Measurements from ENCODE around the gene MAPKAPK2. TPM values are rescaled to one million over a fixed set of nuclear protein-coding genes. Genes with fewer than 3 reads are reported as not detected.
"Not testable (repeated sequence)": the region's sequence is repeated elsewhere in the genome, so short reads cannot be mapped to it uniquely, and the experiment has no call there.

The MAPKAPK2 gene
- 66.6 to 88.0 TPM (median 87.9 TPM) in 3 replicates for total RNA-seq
- long read RNA-seq, transcript MAPKAPK2-202 (10 exons, 2,961 nt), result major isoform, 5 of 11 reads
- long read RNA-seq, partial matches to known transcripts, result 1 of 11 reads
- long read RNA-seq, other reads (novel, unspliced or antisense), result 4 of 11 reads

GRCh38 chr1:206684478-206685333, at the start of gene MAPKAPK2:
TSS of gene MAPKAPK2 (plus strand) at chr1:206684905. CDS start at chr1:206685230, 325 bp downstream.
- Mint-ChIP-seq H3K4me3 (ENCODE audit: unreplicated experiment) (peak within 1 kb of the TSS; percentile 92), H3K9me3 (ENCODE audit: low read depth) (no peaks in the 10 kb centered on the region), H3K4me1 (ENCODE audit: low read depth) (peaks cover 40% of the 10 kb centered on the region), H3K27ac (ENCODE audit: unreplicated experiment) (peak within 1 kb of the TSS; percentile 98), H3K36me3 (ENCODE audit: low read depth) (no peaks in the 10 kb centered on the region), H3K27me3 (ENCODE audit: low read depth) (peaks cover 8% of the 10 kb centered on the region)
- DNase-seq (ENCODE audit: low spot score), result no peak
- no peak for TF ChIP-seq CTCF (IDR thresholded peaks at IDR 0.05)

DNA sequence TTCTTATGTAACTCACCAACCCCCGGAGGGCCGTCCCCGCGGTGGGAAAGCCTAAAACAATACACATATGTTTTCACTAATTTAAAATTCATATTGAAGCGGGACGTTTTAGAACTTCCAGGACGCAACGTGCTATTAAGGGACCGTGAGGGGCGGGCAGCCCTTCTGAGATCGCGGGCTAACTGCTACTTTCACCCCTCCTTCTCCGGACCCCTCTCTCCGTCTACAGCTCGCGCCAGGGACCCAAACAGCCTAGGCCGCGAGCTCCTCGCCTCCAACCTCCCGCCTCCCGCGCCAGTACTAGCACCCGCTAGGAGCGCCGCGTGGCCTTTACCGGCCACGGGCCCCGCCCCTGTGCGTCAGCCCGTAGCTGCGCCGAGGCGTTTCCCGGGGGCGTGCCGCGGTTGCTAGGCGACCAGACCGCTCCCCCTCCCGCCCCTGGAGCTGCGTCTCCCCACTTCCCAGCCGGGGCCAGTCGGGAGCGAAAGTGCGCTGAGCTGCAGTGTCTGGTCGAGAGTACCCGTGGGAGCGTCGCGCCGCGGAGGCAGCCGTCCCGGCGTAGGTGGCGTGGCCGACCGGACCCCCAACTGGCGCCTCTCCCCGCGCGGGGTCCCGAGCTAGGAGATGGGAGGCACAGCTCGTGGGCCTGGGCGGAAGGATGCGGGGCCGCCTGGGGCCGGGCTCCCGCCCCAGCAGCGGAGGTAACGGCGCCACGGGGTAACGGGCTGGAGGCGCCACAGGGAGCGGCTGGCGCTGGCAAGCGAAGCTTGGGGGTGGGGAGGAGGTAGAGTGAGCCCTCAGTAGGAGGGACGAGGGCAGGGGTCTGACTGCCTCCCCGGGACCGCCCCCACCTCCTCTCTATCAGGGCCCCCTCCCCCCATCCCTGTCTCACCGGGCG, 49.4 kb upstream of the MAPKAPK2 start, which contains the start of gene DYRK3:
Gene DYRK3, plus strand, starts transcription at position 457 of the 898 bp plus-strand sequence. Its CDS starts 168 bp downstream, at position 625.
- Mint-ChIP-seq H3K9me3 (ENCODE audit: low read depth) (no peaks in the 10 kb centered on the region), H3K36me3 (ENCODE audit: low read depth) (no peaks in the 10 kb centered on the region), H3K27me3 (ENCODE audit: low read depth) (peaks cover 7% of the 10 kb centered on the region), H3K27ac (ENCODE audit: unreplicated experiment) (peak within 1 kb of the TSS; percentile 88), H3K4me1 (ENCODE audit: low read depth) (peaks cover 34% of the 10 kb centered on the region), H3K4me3 (ENCODE audit: unreplicated experiment) (peak within 1 kb of the TSS; percentile 77)
- DNase-seq (ENCODE audit: low spot score), result peak; percentile 97
- TF ChIP-seq CTCF (IDR thresholded peaks at IDR 0.05), result peak; percentile 10

- Mint-ChIP-seq H3K4me3 (ENCODE audit: unreplicated experiment) (peak overlapping the region; percentile 77), H3K27me3 (ENCODE audit: low read depth) (peaks cover 7% of the 10 kb centered on the region), H3K36me3 (ENCODE audit: low read depth) (no peaks in the 10 kb centered on the region), H3K9me3 (ENCODE audit: low read depth) (no peaks in the 10 kb centered on the region), H3K27ac (ENCODE audit: unreplicated experiment) (peak overlapping the region; percentile 45), H3K4me1 (ENCODE audit: low read depth) (peaks cover 34% of the 10 kb centered on the region)
- no peak for TF ChIP-seq CTCF (IDR thresholded peaks at IDR 0.05)
- DNase-seq (ENCODE audit: low spot score), result no peak
Measured at GRCh38 chr1:206635978-206636345, 48.7 kb upstream of the MAPKAPK2 start.

GRCh38 chr1:206636671-206637070, 48.0 kb upstream of the MAPKAPK2 start:
- no peaks in the 10 kb centered on the region for H3K9me3 Mint-ChIP-seq (ENCODE audit: low read depth)
- DNase-seq (ENCODE audit: low spot score), result no peak
- H3K27ac Mint-ChIP-seq (ENCODE audit: unreplicated experiment), result no peak overlapping the region
- H3K36me3 Mint-ChIP-seq (ENCODE audit: low read depth), result no peaks in the 10 kb centered on the region
- no peak overlapping the region for H3K4me3 Mint-ChIP-seq (ENCODE audit: unreplicated experiment)
- H3K4me1 Mint-ChIP-seq (ENCODE audit: low read depth), result peaks cover 34% of the 10 kb centered on the region
- H3K27me3 Mint-ChIP-seq (ENCODE audit: low read depth), result peaks cover 7% of the 10 kb centered on the region
- no peak for TF ChIP-seq CTCF (IDR thresholded peaks at IDR 0.05)

- no peaks in the 10 kb centered on the region for H3K36me3 Mint-ChIP-seq (ENCODE audit: low read depth)
- H3K27me3 Mint-ChIP-seq (ENCODE audit: low read depth), result peaks cover 4% of the 10 kb centered on the region
- TF ChIP-seq CTCF (IDR thresholded peaks at IDR 0.05), result no peak
- no peak overlapping the region for H3K27ac Mint-ChIP-seq (ENCODE audit: unreplicated experiment)
- DNase-seq (ENCODE audit: low spot score), result no peak
- peaks cover 34% of the 10 kb centered on the region for H3K4me1 Mint-ChIP-seq (ENCODE audit: low read depth)
- H3K9me3 Mint-ChIP-seq (ENCODE audit: low read depth), result no peaks in the 10 kb centered on the region
- H3K4me3 Mint-ChIP-seq (ENCODE audit: unreplicated experiment), result no peak overlapping the region
Measured at GRCh38 chr1:206637605-206638004, 47.1 kb upstream of the MAPKAPK2 start.

DNA sequence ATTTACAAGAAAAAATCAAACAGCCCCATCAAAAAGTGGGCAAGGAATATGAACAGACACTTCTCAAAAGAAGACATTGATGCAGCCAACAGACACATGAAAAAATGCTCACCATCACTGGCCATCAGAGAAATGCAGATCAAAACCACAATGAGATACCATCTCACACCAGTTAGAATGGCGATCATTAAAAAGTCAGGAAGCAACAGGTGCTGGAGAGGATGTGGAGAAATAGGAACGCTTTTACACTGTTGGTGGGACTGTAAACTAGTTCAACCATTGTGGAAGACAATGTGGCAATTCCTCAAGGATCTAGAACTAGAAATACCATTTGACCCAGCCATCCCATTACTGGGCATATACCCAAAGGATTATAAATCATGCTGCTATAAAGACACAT, 42.6 kb upstream of the MAPKAPK2 start:
- H3K4me1 Mint-ChIP-seq (ENCODE audit: low read depth); H3K36me3 Mint-ChIP-seq (ENCODE audit: low read depth); H3K4me3 Mint-ChIP-seq (ENCODE audit: unreplicated experiment); H3K9me3 Mint-ChIP-seq (ENCODE audit: low read depth); H3K27ac Mint-ChIP-seq (ENCODE audit: unreplicated experiment); DNase-seq (ENCODE audit: low spot score); H3K27me3 Mint-ChIP-seq (ENCODE audit: low read depth): not testable (repeated sequence)

Data from chondrocyte (in vitro differentiated cells).